Measurements from ENCODE around the gene ASTN2. TPM values are rescaled to one million over a fixed set of nuclear protein-coding genes. Genes with fewer than 3 reads are reported as not detected.

Gene ASTN2
- total RNA-seq, 4 donors from 2014 or later: 3.0 to 7.0 (median 5.2) TPM

DNA sequence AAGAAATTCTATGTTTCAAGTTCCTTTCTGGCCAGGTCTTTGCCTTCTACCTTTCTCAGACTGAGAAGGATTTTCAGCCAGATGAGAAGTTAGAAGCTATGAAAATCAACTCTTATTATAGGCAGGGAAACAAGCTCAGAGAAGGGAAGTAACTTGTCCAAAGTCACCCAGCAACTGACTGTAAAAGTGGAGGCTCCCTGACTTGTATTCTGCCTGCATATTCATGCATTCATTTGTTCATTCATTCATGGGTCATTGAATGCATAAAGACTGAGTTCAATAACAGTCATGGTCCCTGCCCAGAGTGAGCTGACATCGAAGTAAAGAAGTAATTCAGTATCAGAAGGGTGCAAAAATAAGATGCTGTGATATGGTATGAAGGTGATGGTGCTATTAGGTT lies 1021.7 kb downstream of the ASTN2 start:
- H3K4me1 ChIP-seq: no peaks in the 10 kb centered on the region
- TF ChIP-seq POLR2A (IDR thresholded peaks at IDR 0.05): no peak
- no peak for TF ChIP-seq EP300 (IDR thresholded peaks at IDR 0.05; ENCODE audit: low read depth)
- TF ChIP-seq, protein P1, sequence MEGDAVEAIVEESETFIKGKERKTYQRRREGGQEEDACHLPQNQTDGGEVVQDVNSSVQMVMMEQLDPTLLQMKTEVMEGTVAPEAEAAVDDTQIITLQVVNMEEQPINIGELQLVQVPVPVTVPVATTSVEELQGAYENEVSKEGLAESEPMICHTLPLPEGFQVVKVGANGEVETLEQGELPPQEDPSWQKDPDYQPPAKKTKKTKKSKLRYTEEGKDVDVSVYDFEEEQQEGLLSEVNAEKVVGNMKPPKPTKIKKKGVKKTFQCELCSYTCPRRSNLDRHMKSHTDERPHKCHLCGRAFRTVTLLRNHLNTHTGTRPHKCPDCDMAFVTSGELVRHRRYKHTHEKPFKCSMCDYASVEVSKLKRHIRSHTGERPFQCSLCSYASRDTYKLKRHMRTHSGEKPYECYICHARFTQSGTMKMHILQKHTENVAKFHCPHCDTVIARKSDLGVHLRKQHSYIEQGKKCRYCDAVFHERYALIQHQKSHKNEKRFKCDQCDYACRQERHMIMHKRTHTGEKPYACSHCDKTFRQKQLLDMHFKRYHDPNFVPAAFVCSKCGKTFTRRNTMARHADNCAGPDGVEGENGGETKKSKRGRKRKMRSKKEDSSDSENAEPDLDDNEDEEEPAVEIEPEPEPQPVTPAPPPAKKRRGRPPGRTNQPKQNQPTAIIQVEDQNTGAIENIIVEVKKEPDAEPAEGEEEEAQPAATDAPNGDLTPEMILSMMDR (IDR thresholded peaks at IDR 0.05): no peak
- no peak for TF ChIP-seq POLR2AphosphoS5 (IDR thresholded peaks at IDR 0.05)
- no peaks in the 10 kb centered on the region for H3K36me3 ChIP-seq
- DNase-seq: no peak
- no peak overlapping the region for H3K4me3 ChIP-seq
- H3K27ac ChIP-seq: no peak overlapping the region
- 57 to 94% methylated on average over 1 of the region's 1 CpG for WGBS, 2 donors (ENCODE audit: low coverage in 1 of 2)
- no peaks in the 10 kb centered on the region for H3K9me3 ChIP-seq
- no peaks in the 10 kb centered on the region for H3K27me3 ChIP-seq
- intact Hi-C loops (cut with DNase I; ENCODE audit: low total_unique reads) (no loop called here), in situ Hi-C loops (cut with MboI; ENCODE audit: low pct_ligation_motif_present in 1 of 4, low pct_unique_long_range_greater_than_20kb in 1 of 4, low sequenced_read_pairs in 3 of 4) (no loop called here)

DNA sequence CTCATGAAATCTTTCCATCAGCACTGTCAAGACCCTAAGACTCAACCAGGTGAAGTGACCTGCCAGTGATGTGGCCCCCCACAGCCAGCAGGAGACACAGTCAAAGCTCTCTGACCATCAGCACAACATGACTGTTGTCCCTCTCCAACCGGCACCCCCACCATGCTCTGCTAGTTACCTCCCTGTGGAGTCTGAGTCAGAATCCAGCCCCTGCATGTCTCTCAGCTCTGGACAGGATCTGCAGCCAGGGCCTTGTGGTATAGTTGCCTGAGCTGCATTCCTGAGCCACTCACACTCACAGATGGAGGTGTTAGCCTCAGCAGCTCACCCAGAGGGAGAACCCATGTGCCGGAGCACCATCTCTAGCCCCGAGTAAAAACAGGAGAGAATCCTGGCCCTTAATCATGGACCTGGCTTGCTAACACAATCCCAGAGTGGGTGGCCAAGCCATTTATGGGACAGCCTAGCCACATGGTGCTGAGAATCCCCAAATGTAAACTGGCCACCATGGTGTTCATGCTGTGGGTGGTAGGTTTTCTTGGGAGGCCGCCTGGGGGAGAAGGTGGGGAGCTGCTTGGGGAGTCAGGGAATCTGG lies 1023.5 kb downstream of the ASTN2 start:
- Histone ChIP-seq H3K4me1 (no peaks in the 10 kb centered on the region), H3K4me3 (no peak overlapping the region), H3K9me3 (no peaks in the 10 kb centered on the region), H3K27me3 (no peaks in the 10 kb centered on the region), H3K36me3 (no peaks in the 10 kb centered on the region), H3K27ac (no peak overlapping the region)
- in situ Hi-C loops (cut with MboI; ENCODE audit: low pct_ligation_motif_present in 1 of 4, low pct_unique_long_range_greater_than_20kb in 1 of 4, low sequenced_read_pairs in 3 of 4) (no loop called here), intact Hi-C loops (cut with DNase I; ENCODE audit: low total_unique reads) (no loop called here)
- DNase-seq: no peak
- 86% methylated on average over 2 of the region's 4 CpGs; no CpG with 5 or more reads in 1 of the 2 donors for WGBS, 2 donors (ENCODE audit: low coverage in 1 of 2)
- TF ChIP-seq EP300 (IDR thresholded peaks at IDR 0.05; ENCODE audit: low read depth) (no peak), POLR2AphosphoS5 (IDR thresholded peaks at IDR 0.05) (no peak), POLR2A (IDR thresholded peaks at IDR 0.05) (no peak)
- TF ChIP-seq, protein P1 (IDR thresholded peaks at IDR 0.05): no peak

DNA sequence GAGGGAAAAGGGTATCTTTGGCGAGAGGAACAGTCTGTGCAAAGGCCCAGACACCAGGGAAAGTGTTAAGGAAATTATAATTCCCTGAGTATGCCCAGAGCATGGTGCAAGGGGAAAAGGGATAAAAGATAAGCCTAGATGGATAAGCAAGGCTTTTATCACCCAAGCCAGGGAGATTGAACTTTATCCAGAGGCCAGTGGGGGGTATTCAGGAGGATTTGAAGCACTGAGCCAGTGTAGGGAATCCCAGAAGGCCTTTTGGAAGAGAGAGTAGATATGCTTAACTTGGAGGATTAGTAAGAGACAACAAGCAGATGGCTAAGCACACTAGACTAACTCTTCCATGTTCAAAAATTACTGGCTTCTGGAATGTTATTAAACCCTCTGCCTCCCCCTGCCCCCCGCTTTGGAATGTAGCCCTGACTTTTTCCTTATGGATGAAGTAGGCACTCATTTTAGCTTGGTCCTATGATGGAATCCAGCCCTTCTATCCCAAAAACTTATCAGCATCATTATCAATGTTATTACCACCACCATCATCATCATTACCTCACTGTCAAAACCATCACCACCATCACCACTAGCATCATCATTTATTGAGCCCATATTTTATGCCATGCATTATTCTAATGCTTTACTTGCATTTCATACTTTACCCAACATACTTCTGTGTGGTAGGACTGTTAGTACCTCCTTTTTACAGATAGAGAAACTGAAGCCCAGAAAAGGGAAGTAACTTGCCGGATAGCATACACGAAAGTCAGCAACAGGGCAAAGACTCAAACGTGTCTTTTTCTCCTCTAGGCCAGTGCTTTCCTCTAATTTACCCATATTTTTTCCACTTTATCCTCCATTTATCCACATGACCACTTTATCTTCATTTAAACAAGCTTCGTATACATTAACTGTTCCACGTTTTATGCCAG lies 1024.3 kb downstream of the ASTN2 start:
- H3K4me1 ChIP-seq: no peaks in the 10 kb centered on the region
- H3K9me3 ChIP-seq: no peaks in the 10 kb centered on the region
- intact Hi-C loops (cut with DNase I; ENCODE audit: low total_unique reads): no loop called here
- H3K4me3 ChIP-seq: no peak overlapping the region
- TF ChIP-seq, protein P1 (IDR thresholded peaks at IDR 0.05): no peak
- TF ChIP-seq POLR2A (IDR thresholded peaks at IDR 0.05): no peak
- TF ChIP-seq EP300 (IDR thresholded peaks at IDR 0.05; ENCODE audit: low read depth): no peak
- no peak for TF ChIP-seq POLR2AphosphoS5 (IDR thresholded peaks at IDR 0.05)
- in situ Hi-C loops (cut with MboI; ENCODE audit: low pct_ligation_motif_present in 1 of 4, low pct_unique_long_range_greater_than_20kb in 1 of 4, low sequenced_read_pairs in 3 of 4): no loop called here
- 75 to 79% methylated on average over 7 of the region's 7 CpGs for WGBS, 2 donors (ENCODE audit: low coverage in 1 of 2)
- H3K27me3 ChIP-seq: no peaks in the 10 kb centered on the region
- DNase-seq: no peak
- H3K36me3 ChIP-seq: no peaks in the 10 kb centered on the region
- H3K27ac ChIP-seq: no peak overlapping the region

DNA sequence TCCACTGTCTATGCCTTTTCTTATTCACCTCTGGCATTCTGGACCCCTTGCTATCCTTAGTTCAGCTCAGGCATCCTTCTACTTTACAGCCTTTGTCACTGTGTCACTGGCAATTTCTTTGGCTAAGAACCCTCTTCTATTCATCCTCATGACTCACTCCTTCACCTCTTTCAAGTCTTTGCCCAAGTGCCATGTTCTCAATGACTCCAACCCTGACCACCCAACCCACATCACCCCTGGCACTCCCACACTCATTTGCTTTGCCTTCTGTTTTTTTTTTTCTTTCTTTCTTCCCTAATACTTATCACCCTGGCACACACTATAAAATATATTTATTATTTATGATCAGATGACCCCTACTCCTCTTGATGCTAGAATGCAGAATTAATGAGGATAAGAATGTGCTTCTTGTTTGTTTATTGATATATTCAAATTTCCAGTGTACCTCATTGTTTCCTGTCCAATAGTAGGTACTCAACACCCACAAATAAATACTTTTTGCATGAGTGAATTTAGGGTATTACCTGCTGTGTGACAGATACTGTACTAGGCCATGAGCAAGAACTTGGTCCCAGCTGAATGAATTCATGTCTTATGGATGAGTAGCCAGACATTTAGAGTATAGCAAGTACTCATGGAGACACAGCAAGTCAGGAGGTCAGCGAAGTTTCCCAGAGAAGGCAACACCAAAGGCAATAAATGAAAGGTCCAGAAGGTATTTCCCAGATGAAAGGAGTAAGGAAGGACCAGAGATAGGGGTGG lies 1025.1 kb downstream of the ASTN2 start:
- in situ Hi-C loops (cut with MboI; ENCODE audit: low pct_ligation_motif_present in 1 of 4, low pct_unique_long_range_greater_than_20kb in 1 of 4, low sequenced_read_pairs in 3 of 4): no loop called here

More for the DNA sequence above, 1025.1 kb downstream of the ASTN2 start:
- Histone ChIP-seq H3K27me3 (no peaks in the 10 kb centered on the region), H3K27ac (no peak overlapping the region), H3K4me3 (no peak overlapping the region), H3K36me3 (no peaks in the 10 kb centered on the region), H3K9me3 (no peaks in the 10 kb centered on the region), H3K4me1 (no peaks in the 10 kb centered on the region)
- TF ChIP-seq POLR2AphosphoS5 (IDR thresholded peaks at IDR 0.05) (no peak), POLR2A (IDR thresholded peaks at IDR 0.05) (no peak)
- DNase-seq: no peak
- WGBS, 2 donors (ENCODE audit: low coverage in 1 of 2): 81% methylated on average over 1 of the region's 1 CpG; no CpG with 5 or more reads in 1 of the 2 donors
- intact Hi-C loops (cut with DNase I; ENCODE audit: low total_unique reads): no loop called here

All from transverse colon (tissue), 4 donors.